NCI-H1092 (cell line): ENCODE results near the gene HYOU1.
"Not testable (repeated sequence)": the region's sequence is repeated elsewhere in the genome, so short reads cannot be mapped to it uniquely, and the experiment has no call there.

Experiments used
- DNase-seq: peaks from one replicate; lab custom pipeline; 2025; lab: John Stamatoyannopoulos, UW

Gene HYOU1

GRCh38 chr11:119018074-119018938 lies 38.7 kb downstream of the HYOU1 start, which contains the start of the genes RPS25 and TRAPPC4:
Gene RPS25, minus strand, starts transcription at chr11:119018343. Its CDS starts 59 bp downstream, at chr11:119018284.
Gene TRAPPC4, plus strand, starts transcription at chr11:119018766. Its CDS starts 30 bp downstream, at chr11:119018796.
- peak; percentile 97 for DNase-seq

- not testable (repeated sequence) for DNase-seq
These were observed 39.6 kb downstream of the HYOU1 start for GRCh38 chr11:119017377-119017776.

- DNase-seq: no peak
These were observed 40.6 kb downstream of the HYOU1 start for GRCh38 chr11:119016216-119017009.

GRCh38 chr11:119015054-119015611 lies 41.9 kb downstream of the HYOU1 start:
- DNase-seq: no peak

- no peak for DNase-seq
These were observed 42.6 kb downstream of the HYOU1 start for GRCh38 chr11:119014209-119014924.

- no peak for DNase-seq
These were observed 44.3 kb downstream of the HYOU1 start for GRCh38 chr11:119012629-119013170.

GRCh38 chr11:119011476-119012053 lies 45.4 kb downstream of the HYOU1 start:
- no peak for DNase-seq

- DNase-seq: no peak
These were observed 50.3 kb downstream of the HYOU1 start for GRCh38 chr11:119006656-119007055.

GRCh38 chr11:119000906-119001305 lies 56.1 kb downstream of the HYOU1 start:
- DNase-seq: no peak

- DNase-seq: no peak
These were observed 58.2 kb downstream of the HYOU1 start for GRCh38 chr11:118998822-118999221.

- no peak for DNase-seq
These were observed 58.7 kb downstream of the HYOU1 start for GRCh38 chr11:118998388-118998717.

GRCh38 chr11:118997627-118998387 lies 59.2 kb downstream of the HYOU1 start, which contains the start of gene CENATAC:
Gene CENATAC, plus strand, starts transcription at chr11:118998138. Its CDS starts 60 bp downstream, at chr11:118998198.
- peak; percentile 94 for DNase-seq

GRCh38 chr11:118996926-118997626 lies 59.9 kb downstream of the HYOU1 start:
- DNase-seq: no peak
